Aorta (tissue), 5 donors: ENCODE data around the gene OGFOD2. TPM values are rescaled to one million over a fixed set of nuclear protein-coding genes. Genes with fewer than 3 reads are reported as not detected.

Source experiments
- ATAC-seq: fragments of 200-7000 bp; cut with Tn5 transposase; one replicate; pipeline ENCODE4 v1.9.1; 2022; ENCODE audit warnings: moderate library complexity; ENCODE audit not compliant: low FRiP score
- DNase-seq, 2 donors: peaks; one replicate each; pipeline ENCODE4 v3.0.0-alpha.2; 2020
- H3K27ac ChIP-seq, 2 donors: one replicate each; pipeline ENCODE4 v1.5.1; 2013; ENCODE audit warnings: low read length in 2 of 2, mild to moderate bottlenecking in 2 of 2, moderate library complexity in 2 of 2, control low read depth in 1 of 2, inconsistent platforms in 1 of 2, low read depth in 1 of 2
- H3K27me3 ChIP-seq, 2 donors: one replicate each; pipeline ENCODE4 v1.6.1; 2013; ENCODE audit warnings: control low read depth in 1 of 2, low read length in 1 of 2, mild to moderate bottlenecking in 1 of 2, moderate library complexity in 1 of 2; ENCODE audit not compliant: insufficient read depth in 2 of 2, control insufficient read depth in 1 of 2
- H3K36me3 ChIP-seq, 2 donors: one replicate each; pipeline ENCODE4 v1.6.1; 2013; ENCODE audit warnings: control low read depth in 1 of 2, low read length in 1 of 2, mild to moderate bottlenecking in 1 of 2; ENCODE audit not compliant: insufficient read depth in 2 of 2, control insufficient read depth in 1 of 2
- H3K4me1 ChIP-seq, 2 donors: one replicate each; pipeline ENCODE4 v1.6.1; 2013; ENCODE audit warnings: low read length in 2 of 2, control low read depth in 1 of 2, mild to moderate bottlenecking in 1 of 2, moderate library complexity in 1 of 2; ENCODE audit not compliant: insufficient read depth in 2 of 2, control insufficient read depth in 1 of 2
- H3K4me3 ChIP-seq, 2 donors: one replicate each; pipeline ENCODE4 v1.5.1; 2013; ENCODE audit warnings: low read length in 2 of 2, control low read depth in 1 of 2, mild to moderate bottlenecking in 1 of 2
- H3K9me3 ChIP-seq: one replicate; pipeline ENCODE4 v1.6.1; 2013; ENCODE audit warnings: mild to moderate bottlenecking, low read length; ENCODE audit not compliant: control insufficient read depth
- WGBS, 2 donors: extraction: QIAGEN DNeasy Blood & Tissue Kit; methylation state at CpG; one replicate each; pipeline ENCODE4 v1.1.7; 2013; 5-methylcytosine and 5-hydroxymethylcytosine counted together
- intact Hi-C, 2 donors: fragments of 100-400 bp; cut with DNase I; formaldehyde crosslinking; loops; one replicate each; pipeline versions ENCODE4 v1.14.2 to v1.15.0; 2022
- long read RNA-seq, 2 donors: library from polyadenylated mRNA; unstranded; transcript quantifications; one replicate each; pipeline ENCODE4 v2.0.0, GENCODE V29; 2020 to 2021
- polyA plus RNA-seq, 2 donors: library from polyadenylated mRNA; stranded (reverse); fragments of 200-250 nt; gene quantifications; one replicate each; pipeline ENCODE4 v1.2.3, GENCODE V29; 2013
- total RNA-seq, 2 donors: library from RNA; stranded (reverse); fragmentation: NEBNext Ultra II Directional; extraction: Animal tissue kit (Norgen Biotek cat#: 25700); gene quantifications; one replicate each; pipeline ENCODE4 v1.2.1, GENCODE V29; 2021
- donor health status: healthy with polysubstance abuse.
- donor health status: Bipolar disorder and iron deficiency.
- donor health status: DM: no; HTN: no; CAD: no.
- donor health status: DM: no; HTN: no; CAD: no.
- donor health status: DM: yes; HTN: yes; CAD: no.

The OGFOD2 gene
- total RNA-seq = 10 to 100 TPM in 1 of 2 donors, 1 to 10 TPM in 1; 8.9 to 13.6 TPM
- polyA plus RNA-seq = 10 to 100 TPM; 14.3 to 16.6 TPM
- long read RNA-seq, donor 1, transcript OGFOD2-201 (7 exons, 1,780 nt) = major isoform, 18 of 37 reads
- long read RNA-seq, donor 1, partial matches to known transcripts = 4 of 37 reads
- long read RNA-seq, donor 1, other reads (novel, unspliced or antisense) = 13 of 37 reads
- long read RNA-seq, donor 2, partial matches to known transcripts = 4 of 14 reads
- long read RNA-seq, donor 2, other reads (novel, unspliced or antisense) = 4 of 14 reads

DNA sequence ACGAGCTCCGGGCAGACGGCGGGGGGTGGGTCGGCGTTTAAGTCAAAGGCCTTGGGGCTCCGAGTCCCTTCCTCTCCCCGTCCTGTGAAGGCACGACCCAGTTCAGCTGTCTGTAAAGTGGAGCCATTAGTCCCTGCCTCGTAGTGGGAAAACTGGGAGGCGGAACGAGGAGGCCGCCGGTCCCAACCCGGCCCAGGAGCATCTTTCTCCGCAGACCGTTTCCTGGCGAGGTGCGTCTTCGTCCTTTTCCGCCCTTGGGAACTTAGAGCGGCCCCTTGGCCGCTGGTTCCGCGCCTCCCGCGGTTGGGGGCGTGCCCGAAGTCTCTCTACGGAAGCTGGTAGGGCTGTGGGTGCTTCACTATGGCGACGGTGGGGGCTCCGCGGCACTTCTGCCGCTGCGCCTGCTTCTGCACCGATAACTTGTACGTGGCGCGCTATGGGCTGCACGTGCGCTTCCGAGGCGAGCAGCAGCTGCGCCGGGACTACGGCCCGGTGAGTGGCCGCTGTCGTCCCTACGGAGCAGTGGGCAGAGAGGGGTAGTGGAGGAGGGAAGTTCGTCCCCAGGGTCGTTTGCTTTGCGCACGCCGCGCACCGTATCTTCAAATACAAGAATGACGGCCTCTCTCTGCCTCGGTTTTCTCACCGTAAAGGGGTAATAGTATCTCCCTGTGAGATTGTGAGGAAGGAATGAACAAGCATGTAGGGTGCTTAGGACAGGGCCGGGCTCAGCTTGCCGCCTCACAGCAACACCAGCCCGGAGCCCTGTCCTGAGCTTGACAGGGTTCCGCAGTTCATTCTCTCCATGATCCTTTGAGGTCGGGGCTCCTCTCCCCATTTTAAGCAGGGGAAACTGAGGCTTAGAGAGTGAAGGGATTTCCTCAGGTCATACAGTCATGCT is at the start of gene OGFOD2:
Gene OGFOD2 (plus strand): TSS at position 353 of the 898 bp plus-strand sequence. CDS start 8 bp downstream, at position 361.
- Histone ChIP-seq H3K27me3 (no peaks in the 10 kb centered on the region), H3K9me3 (no peaks in the 10 kb centered on the region), H3K4me1 (no peaks in the 10 kb centered on the region), H3K36me3 (no peaks in the 10 kb centered on the region), H3K4me3 (peak within 1 kb of the TSS; percentile 54 to 91), H3K27ac (peak within 1 kb of the TSS; percentile 76 to 93)
- ATAC-seq (peak; percentile 97), DNase-seq (peak; percentile 95 to 97)
- intact Hi-C loops = loop anchor here (2.0 to 5.0 kb wide), 2 partner anchors 257 to 258 kb away; partner anchors contain the start of genes MPHOSPH9 (in 2 of the 2) and MTRFR (in 2 of the 2)
- WGBS, 2 donors = 0% methylated on average over 64 to 66 of the region's 66 CpGs

DNA sequence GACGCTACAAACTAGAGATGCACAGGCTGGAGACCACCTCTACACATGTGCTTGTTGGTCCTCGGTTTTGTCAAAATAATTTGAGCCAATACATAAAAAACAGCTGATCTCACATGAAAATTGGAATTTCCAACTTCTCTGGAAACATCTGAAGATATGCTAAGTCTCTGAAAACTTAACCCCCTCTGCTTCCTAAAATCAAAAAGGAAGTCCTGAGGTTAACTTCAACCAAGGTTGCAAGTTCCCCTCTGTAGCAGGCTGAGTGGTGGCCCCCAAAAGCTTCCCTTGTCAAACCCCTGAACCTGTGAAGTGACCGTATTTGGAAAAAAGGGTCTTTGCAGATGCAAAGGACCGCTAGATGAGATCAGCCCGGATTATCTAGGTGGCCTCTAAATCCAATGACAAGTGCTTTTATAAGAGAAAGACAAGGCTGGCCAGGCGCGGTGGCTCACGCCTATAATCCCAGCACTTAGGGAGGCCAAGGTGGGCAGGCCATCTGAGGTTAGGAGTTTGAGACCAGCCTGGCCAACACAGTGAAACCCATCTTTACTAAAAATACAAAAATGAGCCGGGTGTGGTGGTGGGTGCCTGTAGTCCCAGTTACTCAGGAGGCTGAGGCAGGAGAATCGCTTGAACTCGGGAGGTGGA is 47.2 kb upstream of the OGFOD2 start:
- H3K9me3 ChIP-seq = no peaks in the 10 kb centered on the region
- H3K27ac ChIP-seq = no peak overlapping the region
- no peak overlapping the region for H3K4me3 ChIP-seq
- H3K27me3 ChIP-seq = no peaks in the 10 kb centered on the region
- intact Hi-C loops = no loop called here
- ATAC-seq = no peak
- 90 to 92% methylated on average over 11 of the region's 11 CpGs for WGBS, 2 donors
- DNase-seq = no peak
- H3K36me3 ChIP-seq = no peaks in the 10 kb centered on the region
- H3K4me1 ChIP-seq = no peaks in the 10 kb centered on the region

DNA sequence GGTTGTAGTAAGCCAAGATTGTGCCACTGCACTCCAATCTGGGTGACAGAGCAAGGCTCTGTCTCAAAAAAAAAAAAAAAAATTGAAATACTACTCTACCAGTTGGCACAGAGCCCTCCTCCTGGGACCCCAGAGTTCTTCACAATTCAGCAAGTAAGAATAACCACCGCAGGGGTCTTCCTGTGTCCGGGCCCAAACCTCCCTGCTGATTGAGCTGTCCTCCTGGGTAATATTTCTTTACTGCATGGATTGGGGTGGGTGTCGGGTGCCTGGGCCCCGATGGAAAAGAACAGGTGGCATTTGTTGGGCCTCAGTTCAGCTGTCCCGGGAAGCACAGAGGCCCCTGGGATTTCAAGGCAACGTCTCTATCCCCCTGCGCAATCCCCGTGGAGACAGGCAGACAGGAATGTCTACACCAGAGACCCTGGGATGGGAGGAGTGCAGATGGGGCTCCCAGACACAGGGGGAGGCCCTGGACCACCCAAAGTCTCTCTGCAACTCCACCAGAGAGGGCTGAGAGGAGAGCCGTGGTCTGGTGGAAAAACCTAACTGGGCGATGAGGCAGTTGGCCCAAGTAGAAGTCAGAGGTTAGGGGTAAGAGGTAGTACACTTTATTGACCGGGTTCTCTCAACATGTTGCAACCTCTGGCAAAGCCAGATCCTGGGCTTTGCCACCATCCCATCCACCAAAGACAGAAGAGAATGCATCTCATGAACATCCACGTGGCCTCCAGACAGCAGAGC is 46.5 kb upstream of the OGFOD2 start:
- no peak for ATAC-seq
- Histone ChIP-seq H3K27ac (no peak overlapping the region), H3K27me3 (no peaks in the 10 kb centered on the region), H3K9me3 (no peaks in the 10 kb centered on the region), H3K36me3 (no peaks in the 10 kb centered on the region), H3K4me3 (no peak overlapping the region), H3K4me1 (no peaks in the 10 kb centered on the region)
- 79 to 82% methylated on average over 12 of the region's 12 CpGs for WGBS, 2 donors
- no peak for DNase-seq
- intact Hi-C loops = no loop called here

DNA sequence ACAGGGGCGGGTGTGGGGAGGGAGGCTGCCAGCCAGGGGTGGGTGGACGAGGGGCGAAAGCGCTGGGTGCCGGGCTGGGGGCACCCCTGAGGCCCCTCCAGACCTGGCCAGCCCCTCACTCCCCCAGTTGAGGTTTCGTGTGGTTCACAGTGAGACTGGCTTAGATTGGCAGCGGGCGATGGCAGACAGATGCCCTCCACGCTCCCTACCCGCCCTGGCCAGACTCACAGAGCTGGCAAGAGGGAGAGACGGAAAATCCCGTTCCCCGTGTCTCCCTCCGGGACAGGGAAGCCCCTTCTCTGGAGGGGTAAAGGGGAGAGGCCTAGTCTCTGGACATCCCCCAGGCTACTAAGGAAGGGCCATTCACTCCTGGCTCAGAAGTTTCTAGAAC is 45.9 kb upstream of the OGFOD2 start:
- DNase-seq = no peak
- Histone ChIP-seq H3K27me3 (no peaks in the 10 kb centered on the region), H3K36me3 (no peaks in the 10 kb centered on the region), H3K9me3 (no peaks in the 10 kb centered on the region), H3K4me1 (no peaks in the 10 kb centered on the region), H3K4me3 (no peak overlapping the region), H3K27ac (no peak overlapping the region)
- ATAC-seq = no peak
- WGBS, 2 donors = 84 to 86% methylated on average over 14 of the region's 14 CpGs
- intact Hi-C loops = no loop called here

DNA sequence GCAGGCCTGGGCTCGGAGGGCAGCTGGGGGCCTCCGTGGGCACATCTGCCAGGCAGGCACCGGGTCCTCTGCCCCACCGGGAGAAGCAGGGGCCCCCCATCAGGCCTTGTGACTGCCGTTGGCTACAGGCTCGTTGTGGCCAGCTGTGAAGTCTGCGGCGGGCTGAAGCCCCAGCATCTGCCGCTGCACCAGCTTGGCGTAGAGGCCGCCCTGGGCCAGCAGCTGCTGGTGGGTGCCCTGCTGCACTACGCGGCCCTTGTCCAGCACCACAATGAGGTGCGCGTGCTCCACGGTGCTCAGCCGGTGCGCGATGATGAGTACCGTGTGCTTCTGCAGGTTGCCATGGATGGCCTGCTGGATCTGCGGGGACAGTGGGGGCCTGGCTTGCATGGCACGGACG is 45.2 kb upstream of the OGFOD2 start:
- H3K4me3 ChIP-seq = no peak overlapping the region
- ATAC-seq (no peak), DNase-seq (no peak)
- no peaks in the 10 kb centered on the region for H3K9me3 ChIP-seq
- no peak overlapping the region for H3K27ac ChIP-seq
- intact Hi-C loops = no loop called here
- H3K27me3 ChIP-seq = no peaks in the 10 kb centered on the region
- 93 to 95% methylated on average over 20 to 23 of the region's 23 CpGs for WGBS, 2 donors
- H3K36me3 ChIP-seq = no peaks in the 10 kb centered on the region
- H3K4me1 ChIP-seq = no peaks in the 10 kb centered on the region

DNA sequence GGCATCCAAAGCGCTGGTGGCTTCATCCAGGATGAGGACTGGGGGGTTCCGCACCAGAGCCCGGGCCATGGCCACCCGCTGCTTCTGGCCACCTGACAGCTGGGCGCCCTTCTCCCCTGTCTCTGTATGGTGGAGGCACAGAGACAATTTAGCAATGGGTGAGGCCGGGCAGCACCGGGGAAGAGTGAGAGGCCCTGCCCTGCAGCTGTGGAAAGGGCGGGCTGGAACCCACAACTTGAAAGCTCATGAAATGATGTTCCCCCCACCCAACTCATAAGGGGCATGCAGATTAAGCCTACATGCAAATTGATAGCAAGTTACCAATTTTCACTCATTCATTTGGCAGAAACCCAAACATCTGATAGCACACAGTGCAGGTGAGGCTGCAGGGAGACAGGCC is 42.8 kb upstream of the OGFOD2 start:
- H3K9me3 ChIP-seq = no peaks in the 10 kb centered on the region
- WGBS, 2 donors = 96 to 97% methylated on average over 8 of the region's 8 CpGs
- no peaks in the 10 kb centered on the region for H3K27me3 ChIP-seq
- DNase-seq = no peak
- intact Hi-C loops = no loop called here
- no peaks in the 10 kb centered on the region for H3K4me1 ChIP-seq
- H3K4me3 ChIP-seq = no peak overlapping the region
- H3K36me3 ChIP-seq = no peaks in the 10 kb centered on the region
- ATAC-seq = no peak
- no peak overlapping the region for H3K27ac ChIP-seq

DNA sequence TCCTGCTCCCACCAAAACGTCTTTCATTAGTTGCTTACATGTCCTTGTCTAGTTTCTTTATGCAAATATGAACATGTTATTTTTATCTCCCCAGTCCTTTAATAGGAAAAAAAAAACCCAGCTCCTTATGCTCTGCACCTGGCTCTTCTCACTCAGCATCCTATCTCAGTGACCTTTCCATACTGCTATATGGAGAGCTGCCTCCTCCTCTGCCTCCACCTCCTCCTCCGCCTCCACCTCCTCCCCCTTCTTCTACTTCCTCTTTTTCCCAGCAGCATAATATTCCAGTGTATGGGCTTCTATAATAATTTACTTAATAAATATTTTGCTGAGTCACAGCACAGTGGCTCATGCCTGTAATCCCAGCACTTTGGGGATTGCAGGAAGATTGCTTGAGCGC is 40.3 kb upstream of the OGFOD2 start:
- intact Hi-C loops = no loop called here
- H3K27ac ChIP-seq = no peak overlapping the region
- H3K27me3 ChIP-seq = no peaks in the 10 kb centered on the region
- no peak overlapping the region for H3K4me3 ChIP-seq
- H3K36me3 ChIP-seq = no peaks in the 10 kb centered on the region
- no peaks in the 10 kb centered on the region for H3K4me1 ChIP-seq
- WGBS, 2 donors = 72 to 77% methylated on average over 3 of the region's 3 CpGs
- H3K9me3 ChIP-seq = no peaks in the 10 kb centered on the region
- DNase-seq (no peak), ATAC-seq (no peak)

DNA sequence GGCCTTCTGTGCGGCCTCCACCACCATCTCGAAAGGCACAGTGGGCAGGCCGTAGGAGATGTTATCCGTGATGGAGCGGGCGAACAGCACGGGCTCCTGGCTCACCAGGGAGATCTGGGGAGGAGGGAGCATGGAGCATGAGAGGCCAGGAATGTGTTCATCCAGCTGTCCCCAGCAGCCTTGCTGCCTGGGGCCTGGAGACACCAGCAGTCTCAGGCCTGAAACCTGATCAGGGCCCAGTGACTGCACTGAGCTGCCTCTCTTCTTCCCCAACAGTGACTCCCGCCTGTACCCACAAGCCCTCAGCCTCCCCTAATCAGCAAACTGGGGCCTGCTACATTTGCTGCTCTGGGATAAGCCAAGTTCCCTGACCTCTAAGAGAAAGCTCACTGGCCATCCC is 39.7 kb upstream of the OGFOD2 start:
- ATAC-seq = no peak
- Histone ChIP-seq H3K36me3 (no peaks in the 10 kb centered on the region), H3K4me3 (no peak overlapping the region), H3K4me1 (no peaks in the 10 kb centered on the region), H3K27me3 (no peaks in the 10 kb centered on the region), H3K27ac (no peak overlapping the region), H3K9me3 (no peaks in the 10 kb centered on the region)
- intact Hi-C loops = no loop called here
- 91 to 92% methylated on average over 8 of the region's 8 CpGs for WGBS, 2 donors
- no peak for DNase-seq
